ENCODE data around the gene TRIM14. TPM values are rescaled to one million over a fixed set of nuclear protein-coding genes. Genes with fewer than 3 reads are reported as not detected.

Gene TRIM14
- total and polyA plus RNA-seq, 2 of the 4 experiments (the other 2 are of a cell fraction): 3.0 to 8.5 TPM

GRCh38 chr9:98164912-98165311, 45.9 kb upstream of the TRIM14 start:
- Histone ChIP-seq H2AK5ac (ENCODE audit: low read depth, low read length) (no peak overlapping the region), H3K9me1 (ENCODE audit: insufficient read depth, low read length) (0 out of 2 replicates have a peak, but pooled peaks cover 9% of the 10 kb centered on the region), H2BK20ac (ENCODE audit: low read depth, low read length) (no peak overlapping the region), H3K4me3 (ENCODE audit: insufficient read depth, low read depth, low read length) (no peak overlapping the region), H3K27ac (ENCODE audit: insufficient read depth, low read length) (no peak overlapping the region), H3K23ac (ENCODE audit: low read depth, low read length) (no peak overlapping the region), H3K56ac (ENCODE audit: extremely low read depth, insufficient read depth, low read length) (no peak overlapping the region), H2BK120ac (ENCODE audit: low read depth, low read length) (no peak overlapping the region), H3K79me1 (ENCODE audit: low read depth in 1 of 2, low read length in 2 of 2) (no peaks in the 10 kb centered on the region; a peak in 1 of 4 replicates), H3K4ac (ENCODE audit: low read depth, low read length) (no peak overlapping the region), H3K4me1 (ENCODE audit: control insufficient read depth, insufficient read depth, low read length) (peaks cover 4% of the 10 kb centered on the region; the same call in 1 of the 2 replicates), H3K4me2 (ENCODE audit: low read depth, low read length) (no peak overlapping the region), H4K20me1 (ENCODE audit: insufficient read depth, low read length) (no peaks in the 10 kb centered on the region), H2BK5ac (ENCODE audit: low read depth, low read length, poor library complexity, severe bottlenecking) (no peak overlapping the region), H2AK9ac (replicated peaks; ENCODE audit: low read depth, low read length, poor library complexity) (no peak overlapping the region), H3K14ac (replicated peaks; ENCODE audit: low read depth, low read length) (no peak overlapping the region), H3K9me3 (ENCODE audit: control insufficient read depth, insufficient read depth, low read length) (no peaks in the 10 kb centered on the region), H4K8ac (ENCODE audit: low read depth in 2 of 2, low read length in 2 of 2) (no peak overlapping the region), H2BK15ac (ENCODE audit: low read depth, low read length) (no peak overlapping the region), H4K91ac (ENCODE audit: insufficient read depth, low read depth, low read length) (no peak overlapping the region), H4K5ac (ENCODE audit: low read depth, low read length) (no peak overlapping the region), H3K36me3 (ENCODE audit: control insufficient read depth, insufficient read depth, low read length) (no peaks in the 10 kb centered on the region), H3K18ac (ENCODE audit: low read depth, low read length) (no peak overlapping the region), H3K9ac (ENCODE audit: low read depth, low read length) (no peak overlapping the region), H2AFZ (replicated peaks; ENCODE audit: low read length, poor library complexity) (no peak overlapping the region), H3K27me3 (ENCODE audit: control insufficient read depth, insufficient read depth, low read length) (peaks cover 2% of the 10 kb centered on the region; the same call in 1 of the 2 replicates)
- no TSS peak for BruUV-seq (replicated peaks)
- POLR2A ChIA-PET (ENCODE audit: unreplicated experiment): no interaction called here
- intact Hi-C loops (cut with micrococcal nuclease) (no loop called here), dilution Hi-C loops (cut with HindIII; ENCODE audit: low sequenced_read_pairs, unreplicated experiment) (no loop called here), in situ Hi-C loops (cut with MboI; ENCODE audit: low sequenced_read_pairs) (no loop called here)
- CTCF ChIA-PET: no interaction called here
- WGBS, 2 experiments (ENCODE audit: extremely low coverage in 2 of 2, insufficient read length in 1 of 2): 83% methylated on average over 3 of the region's 7 CpGs; no CpG with 5 or more reads in 1 of the 2 experiments
- no peak for DNase-seq
- TF ChIP-seq FOS (IDR thresholded peaks at IDR 0.05; ENCODE audit: low read depth, low read length) (no peak), SMC3 (IDR thresholded peaks at IDR 0.05; ENCODE audit: low read depth, low read length) (no peak), RCOR1 (IDR thresholded peaks at IDR 0.05; ENCODE audit: insufficient replicate concordance, low read length) (no peak), RAD21 (IDR thresholded peaks at IDR 0.05; ENCODE audit: low read length) (no peak), ELK1 (IDR thresholded peaks at IDR 0.05; ENCODE audit: borderline replicate concordance, low read depth, low read length) (no peak), MXI1 (IDR thresholded peaks at IDR 0.05; ENCODE audit: borderline replicate concordance, low read depth, low read length) (no peak), MAFK (IDR thresholded peaks at IDR 0.05; ENCODE audit: low read depth, low read length) (no peak), NFE2L2 (IDR thresholded peaks at IDR 0.05; ENCODE audit: low read depth, low read length) (no peak), RFX5 (IDR thresholded peaks at IDR 0.05; ENCODE audit: low read depth, low read length) (no peak), CHD1 (IDR thresholded peaks at IDR 0.05; ENCODE audit: low read depth, low read length) (no peak), BHLHE40 (IDR thresholded peaks at IDR 0.05; ENCODE audit: low read depth, low read length) (no peak), CTCF (conservative IDR thresholded peaks at IDR 0.05; ENCODE audit: low read depth, low read length) (no peak), USF2 (IDR thresholded peaks at IDR 0.05; ENCODE audit: low read depth, low read length) (no peak), CEBPB (IDR thresholded peaks at IDR 0.05; ENCODE audit: low read depth, low read length) (no peak)
- no peak for ATAC-seq (ENCODE audit: low read depth)

All from IMR-90 (cell line).